ENCODE measurements around the gene LYST. TPM values are rescaled to one million over a fixed set of nuclear protein-coding genes. Genes with fewer than 3 reads are reported as not detected.

The LYST gene
- polyA plus RNA-seq, 1 donor (not counting 4 experiments of a cell fraction or from before 2014, with no cell fraction given): 24.7 TPM

GRCh38 chr1:235882816-235883215 is 16.1 kb upstream of the LYST start:
- peaks cover 24% of the 10 kb centered on the region for H3K4me1 ChIP-seq (ENCODE audit: control insufficient read depth, extremely low read depth, insufficient read depth, low read length)
- no peak overlapping the region for H3K27ac ChIP-seq (ENCODE audit: control insufficient read depth, insufficient read depth, low read length)
- no peaks in the 10 kb centered on the region for H3K27me3 ChIP-seq (ENCODE audit: control insufficient read depth, extremely low read depth, insufficient read depth, low read length)
- TF ChIP-seq EZH2 (IDR thresholded peaks at IDR 0.05; ENCODE audit: low read length): no peak
- TF ChIP-seq, protein P1, sequence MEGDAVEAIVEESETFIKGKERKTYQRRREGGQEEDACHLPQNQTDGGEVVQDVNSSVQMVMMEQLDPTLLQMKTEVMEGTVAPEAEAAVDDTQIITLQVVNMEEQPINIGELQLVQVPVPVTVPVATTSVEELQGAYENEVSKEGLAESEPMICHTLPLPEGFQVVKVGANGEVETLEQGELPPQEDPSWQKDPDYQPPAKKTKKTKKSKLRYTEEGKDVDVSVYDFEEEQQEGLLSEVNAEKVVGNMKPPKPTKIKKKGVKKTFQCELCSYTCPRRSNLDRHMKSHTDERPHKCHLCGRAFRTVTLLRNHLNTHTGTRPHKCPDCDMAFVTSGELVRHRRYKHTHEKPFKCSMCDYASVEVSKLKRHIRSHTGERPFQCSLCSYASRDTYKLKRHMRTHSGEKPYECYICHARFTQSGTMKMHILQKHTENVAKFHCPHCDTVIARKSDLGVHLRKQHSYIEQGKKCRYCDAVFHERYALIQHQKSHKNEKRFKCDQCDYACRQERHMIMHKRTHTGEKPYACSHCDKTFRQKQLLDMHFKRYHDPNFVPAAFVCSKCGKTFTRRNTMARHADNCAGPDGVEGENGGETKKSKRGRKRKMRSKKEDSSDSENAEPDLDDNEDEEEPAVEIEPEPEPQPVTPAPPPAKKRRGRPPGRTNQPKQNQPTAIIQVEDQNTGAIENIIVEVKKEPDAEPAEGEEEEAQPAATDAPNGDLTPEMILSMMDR (optimal IDR thresholded peaks at IDR 0.05 in 1 of 3, IDR thresholded peaks at IDR 0.05 in 1 of 3, conservative IDR thresholded peaks at IDR 0.05 in 1 of 3; ENCODE audit: extremely low read depth in 1 of 3, insufficient read depth in 2 of 3, low read length in 3 of 3): no peak
- no peak overlapping the region for H2AFZ ChIP-seq (ENCODE audit: control insufficient read depth, low read length)
- FAIRE-seq: no peak
- DNase-seq (ENCODE audit: low read depth, low spot score): no peak
- H3K9ac ChIP-seq (ENCODE audit: control insufficient read depth, extremely low read depth, insufficient read depth, low read length): no peak overlapping the region
- no peaks in the 10 kb centered on the region for H3K36me3 ChIP-seq (ENCODE audit: control insufficient read depth in 2 of 2, extremely low read depth in 1 of 2, insufficient read depth in 2 of 2, low read length in 2 of 2)
- no peak overlapping the region for H3K4me3 ChIP-seq (ENCODE audit: control insufficient read depth in 2 of 3, extremely low read depth in 1 of 3, insufficient read depth in 2 of 3, low read depth in 1 of 3, low read length in 3 of 3)
- no peaks in the 10 kb centered on the region for H3K9me1 ChIP-seq (ENCODE audit: control insufficient read depth, extremely low read depth, insufficient read depth, low read length)
- dilution Hi-C loops (cut with MboI; ENCODE audit: extremely low pct_ligation_motif_present, low sequenced_read_pairs): no loop called here
- H3K79me2 ChIP-seq (ENCODE audit: control insufficient read depth, insufficient read depth, low read length): no peaks in the 10 kb centered on the region
- no peaks in the 10 kb centered on the region for H3K9me3 ChIP-seq (ENCODE audit: control insufficient read depth, low read depth, low read length)
- no peaks in the 10 kb centered on the region for H4K20me1 ChIP-seq (ENCODE audit: control insufficient read depth, extremely low read depth, insufficient read depth, low read length)
- H3K4me2 ChIP-seq (ENCODE audit: control insufficient read depth, extremely low read depth, insufficient read depth, low read depth, low read length): no peak overlapping the region

DNA sequence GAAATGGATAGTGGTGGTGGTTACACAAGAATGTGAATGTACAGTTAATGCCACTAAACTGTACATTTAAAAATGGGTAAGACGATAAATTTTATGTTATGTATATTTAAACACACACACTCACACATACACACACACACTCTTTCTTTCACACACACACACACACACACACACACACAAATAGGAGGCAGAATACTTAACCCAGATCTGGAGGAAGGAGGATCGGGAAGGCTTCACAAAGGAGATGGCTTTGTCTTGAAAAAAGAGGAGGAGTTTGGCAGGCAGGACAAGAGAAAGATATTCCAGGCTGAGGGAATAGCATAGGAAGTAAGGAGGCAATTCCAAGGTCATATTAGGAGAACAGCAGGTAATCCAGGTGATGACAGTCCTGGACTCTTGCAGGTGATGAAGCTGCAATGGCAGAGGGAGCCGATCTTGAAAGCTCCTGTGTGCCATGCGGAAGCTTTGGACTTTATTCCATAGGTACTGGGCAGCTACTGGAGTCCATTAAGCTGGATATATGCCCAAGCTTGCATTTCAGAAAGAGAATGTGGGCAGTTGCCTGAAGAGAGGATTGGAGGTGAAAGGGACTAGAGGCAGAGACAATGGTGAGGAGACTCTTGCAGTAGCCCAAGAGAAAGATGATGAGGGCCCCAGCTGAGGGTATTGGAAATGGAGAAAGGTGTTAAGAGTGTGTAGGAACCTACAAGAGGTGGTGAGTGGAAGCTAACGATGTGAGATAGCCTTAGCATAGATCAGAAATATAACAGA is 15.4 kb upstream of the LYST start:
- H2AFZ ChIP-seq (ENCODE audit: control insufficient read depth, low read length): no peak overlapping the region
- H3K4me1 ChIP-seq (ENCODE audit: control insufficient read depth, extremely low read depth, insufficient read depth, low read length): peaks cover 25% of the 10 kb centered on the region
- dilution Hi-C loops (cut with MboI; ENCODE audit: extremely low pct_ligation_motif_present, low sequenced_read_pairs): no loop called here
- no peaks in the 10 kb centered on the region for H3K27me3 ChIP-seq (ENCODE audit: control insufficient read depth, extremely low read depth, insufficient read depth, low read length)
- no peak for FAIRE-seq
- H3K79me2 ChIP-seq (ENCODE audit: control insufficient read depth, insufficient read depth, low read length): no peaks in the 10 kb centered on the region
- H3K4me3 ChIP-seq (ENCODE audit: control insufficient read depth in 2 of 3, extremely low read depth in 1 of 3, insufficient read depth in 2 of 3, low read depth in 1 of 3, low read length in 3 of 3): no peak overlapping the region
- H3K36me3 ChIP-seq (ENCODE audit: control insufficient read depth in 2 of 2, extremely low read depth in 1 of 2, insufficient read depth in 2 of 2, low read length in 2 of 2): no peaks in the 10 kb centered on the region
- no peak for TF ChIP-seq EZH2 (IDR thresholded peaks at IDR 0.05; ENCODE audit: low read length)
- TF ChIP-seq, protein P1 (optimal IDR thresholded peaks at IDR 0.05 in 1 of 3, IDR thresholded peaks at IDR 0.05 in 1 of 3, conservative IDR thresholded peaks at IDR 0.05 in 1 of 3; ENCODE audit: extremely low read depth in 1 of 3, insufficient read depth in 2 of 3, low read length in 3 of 3): no peak
- DNase-seq (ENCODE audit: low read depth, low spot score): no peak
- H3K4me2 ChIP-seq (ENCODE audit: control insufficient read depth, extremely low read depth, insufficient read depth, low read depth, low read length): no peak overlapping the region
- H3K27ac ChIP-seq (ENCODE audit: control insufficient read depth, insufficient read depth, low read length): no peak overlapping the region
- H4K20me1 ChIP-seq (ENCODE audit: control insufficient read depth, extremely low read depth, insufficient read depth, low read length): no peaks in the 10 kb centered on the region
- no peak overlapping the region for H3K9ac ChIP-seq (ENCODE audit: control insufficient read depth, extremely low read depth, insufficient read depth, low read length)
- H3K9me1 ChIP-seq (ENCODE audit: control insufficient read depth, extremely low read depth, insufficient read depth, low read length): no peaks in the 10 kb centered on the region
- no peaks in the 10 kb centered on the region for H3K9me3 ChIP-seq (ENCODE audit: control insufficient read depth, low read depth, low read length)
